ENCODE results near the gene TMEM222.

Gene TMEM222

DNA sequence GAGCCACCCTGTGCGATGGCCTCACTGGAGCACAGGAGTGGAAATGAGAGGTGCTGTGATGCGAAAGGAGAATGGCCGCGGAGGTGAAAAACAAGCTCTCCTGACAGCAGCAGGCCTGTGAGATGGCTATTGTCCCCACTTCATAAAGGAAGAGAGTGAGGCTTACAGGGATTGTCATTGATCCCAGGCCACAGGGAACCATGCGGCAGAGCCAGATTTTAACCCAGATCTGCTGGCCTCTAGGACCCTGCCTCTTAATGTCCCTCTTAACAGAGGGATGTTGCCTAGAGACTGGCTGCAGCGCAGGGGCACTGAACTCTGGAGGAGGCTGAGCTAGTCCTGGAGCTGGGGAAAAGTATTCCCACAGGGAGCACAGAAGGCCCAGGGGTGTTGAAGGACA, 16.8 kb downstream of the TMEM222 start:
- Histone ChIP-seq H3K27ac (ENCODE audit: low read length) (no peak overlapping the region), H3K4me2 (ENCODE audit: insufficient read depth, low read length) (no peak overlapping the region), H3K4me3 (ENCODE audit: low read depth in 1 of 2, low read length in 2 of 2) (no peak overlapping the region), H4K20me1 (ENCODE audit: insufficient read depth, low read length) (no peaks in the 10 kb centered on the region; the same call in 1 of the 2 replicates), H3K27me3 (ENCODE audit: insufficient read depth, low read length, poor library complexity) (no peaks in the 10 kb centered on the region), H2AFZ (ENCODE audit: low read depth, low read length) (no peak overlapping the region), H3K9ac (ENCODE audit: low read depth, low read length) (no peak overlapping the region), H3K79me2 (ENCODE audit: insufficient read depth, low read length) (no peaks in the 10 kb centered on the region), H3K36me3 (ENCODE audit: insufficient read depth, low read length) (peaks cover 35% of the 10 kb centered on the region), H3K9me3 (ENCODE audit: insufficient read depth, low read length, severe bottlenecking) (no peaks in the 10 kb centered on the region), H3K4me1 (ENCODE audit: insufficient read depth, low read length) (peaks cover 8% of the 10 kb centered on the region)
- ATAC-seq (ENCODE audit: insufficient read depth, low read depth) (no peak), DNase-seq (no peak)
- TF ChIP-seq, protein P1, sequence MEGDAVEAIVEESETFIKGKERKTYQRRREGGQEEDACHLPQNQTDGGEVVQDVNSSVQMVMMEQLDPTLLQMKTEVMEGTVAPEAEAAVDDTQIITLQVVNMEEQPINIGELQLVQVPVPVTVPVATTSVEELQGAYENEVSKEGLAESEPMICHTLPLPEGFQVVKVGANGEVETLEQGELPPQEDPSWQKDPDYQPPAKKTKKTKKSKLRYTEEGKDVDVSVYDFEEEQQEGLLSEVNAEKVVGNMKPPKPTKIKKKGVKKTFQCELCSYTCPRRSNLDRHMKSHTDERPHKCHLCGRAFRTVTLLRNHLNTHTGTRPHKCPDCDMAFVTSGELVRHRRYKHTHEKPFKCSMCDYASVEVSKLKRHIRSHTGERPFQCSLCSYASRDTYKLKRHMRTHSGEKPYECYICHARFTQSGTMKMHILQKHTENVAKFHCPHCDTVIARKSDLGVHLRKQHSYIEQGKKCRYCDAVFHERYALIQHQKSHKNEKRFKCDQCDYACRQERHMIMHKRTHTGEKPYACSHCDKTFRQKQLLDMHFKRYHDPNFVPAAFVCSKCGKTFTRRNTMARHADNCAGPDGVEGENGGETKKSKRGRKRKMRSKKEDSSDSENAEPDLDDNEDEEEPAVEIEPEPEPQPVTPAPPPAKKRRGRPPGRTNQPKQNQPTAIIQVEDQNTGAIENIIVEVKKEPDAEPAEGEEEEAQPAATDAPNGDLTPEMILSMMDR (IDR thresholded peaks at IDR 0.05; ENCODE audit: borderline replicate concordance, extremely low read depth, low read length, poor library complexity, severe bottlenecking) = no peak
- no peak for TF ChIP-seq EZH2 (IDR thresholded peaks at IDR 0.05; ENCODE audit: borderline replicate concordance, low read depth, low read length, severe bottlenecking)

DNA sequence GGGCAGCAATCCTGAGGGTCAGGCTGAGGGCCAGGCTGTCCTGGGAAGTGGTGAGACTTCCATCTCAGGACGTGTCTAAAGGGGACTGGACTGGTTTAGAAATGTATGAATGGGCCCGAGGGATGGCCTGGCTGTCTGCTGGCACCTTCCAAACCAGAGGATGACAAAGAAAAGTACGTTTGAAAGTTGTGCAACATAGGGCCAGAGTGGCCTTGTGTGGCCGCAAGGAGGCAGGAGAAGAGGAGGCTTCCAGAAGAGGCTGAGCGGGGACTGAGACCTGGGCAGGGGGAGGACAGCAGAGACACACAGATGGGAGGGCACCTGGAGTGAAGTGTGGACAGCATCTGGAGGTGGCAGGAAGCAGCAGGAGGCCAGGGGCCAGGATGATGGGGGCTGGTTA, 17.2 kb downstream of the TMEM222 start:
- Histone ChIP-seq H4K20me1 (ENCODE audit: insufficient read depth, low read length) (no peaks in the 10 kb centered on the region; the same call in 1 of the 2 replicates), H3K4me3 (ENCODE audit: low read depth in 1 of 2, low read length in 2 of 2) (no peak overlapping the region), H3K4me1 (ENCODE audit: insufficient read depth, low read length) (peaks cover 9% of the 10 kb centered on the region), H3K36me3 (ENCODE audit: insufficient read depth, low read length) (peaks cover 31% of the 10 kb centered on the region), H2AFZ (ENCODE audit: low read depth, low read length) (no peak overlapping the region), H3K27ac (ENCODE audit: low read length) (no peak overlapping the region), H3K9me3 (ENCODE audit: insufficient read depth, low read length, severe bottlenecking) (no peaks in the 10 kb centered on the region), H3K4me2 (ENCODE audit: insufficient read depth, low read length) (no peak overlapping the region), H3K79me2 (ENCODE audit: insufficient read depth, low read length) (no peaks in the 10 kb centered on the region), H3K9ac (ENCODE audit: low read depth, low read length) (no peak overlapping the region), H3K27me3 (ENCODE audit: insufficient read depth, low read length, poor library complexity) (no peaks in the 10 kb centered on the region)
- no peak for TF ChIP-seq EZH2 (IDR thresholded peaks at IDR 0.05; ENCODE audit: borderline replicate concordance, low read depth, low read length, severe bottlenecking)
- TF ChIP-seq, protein P1 (IDR thresholded peaks at IDR 0.05; ENCODE audit: borderline replicate concordance, extremely low read depth, low read length, poor library complexity, severe bottlenecking) = no peak
- DNase-seq = no peak
- ATAC-seq (ENCODE audit: insufficient read depth, low read depth) = no peak

DNA sequence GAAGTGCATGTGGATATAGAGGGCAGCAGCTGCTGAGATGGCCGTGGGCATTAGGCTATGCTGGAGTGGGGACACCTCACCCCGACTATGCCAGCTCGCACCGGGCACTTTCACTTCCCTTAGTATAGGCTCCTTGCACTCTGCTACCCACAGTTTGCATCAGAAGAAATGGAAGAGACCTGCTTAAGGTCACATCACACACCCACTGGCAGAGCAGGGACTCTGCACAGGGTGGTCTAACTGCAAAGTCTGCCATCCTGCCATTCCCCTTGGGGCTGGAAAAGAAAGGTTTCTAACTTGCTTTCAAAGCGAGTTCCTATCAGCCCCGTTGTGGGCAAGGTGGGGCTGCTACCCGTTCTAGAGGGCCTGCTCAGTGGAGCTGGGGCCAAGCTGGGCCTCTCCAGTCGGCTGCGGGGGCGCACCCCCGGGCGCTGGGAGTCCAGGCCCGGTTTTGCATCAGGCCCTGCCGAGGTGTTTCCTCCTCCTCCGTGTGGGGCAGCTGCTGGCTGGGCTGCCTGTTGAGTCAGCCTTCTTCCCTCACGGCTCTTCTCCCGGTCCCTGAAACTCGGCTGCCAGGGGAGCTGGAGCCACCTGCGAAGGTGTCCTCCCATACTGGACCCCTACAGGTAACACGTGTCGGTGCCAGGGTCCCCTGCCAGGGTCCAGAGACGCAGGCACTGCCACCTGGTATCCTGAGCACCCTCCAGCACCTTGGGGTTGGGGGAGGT, 19.7 kb downstream of the TMEM222 start, which contains the start of gene SYTL1:
SYTL1 (plus strand) TSS at position 498 of the 728 bp plus-strand sequence. CDS start 3,313 bp downstream, outside the sequence.
- Histone ChIP-seq H3K4me1 (ENCODE audit: insufficient read depth, low read length) (peaks cover 9% of the 10 kb centered on the region), H3K79me2 (ENCODE audit: insufficient read depth, low read length) (no peaks in the 10 kb centered on the region), H3K27me3 (ENCODE audit: insufficient read depth, low read length, poor library complexity) (no peaks in the 10 kb centered on the region), H2AFZ (ENCODE audit: low read depth, low read length) (no peak within 1 kb of the TSS), H3K36me3 (ENCODE audit: insufficient read depth, low read length) (peaks cover 6% of the 10 kb centered on the region), H3K27ac (ENCODE audit: low read length) (no peak within 1 kb of the TSS), H3K4me3 (ENCODE audit: low read depth in 1 of 2, low read length in 2 of 2) (no peak within 1 kb of the TSS), H4K20me1 (ENCODE audit: insufficient read depth, low read length) (no peaks in the 10 kb centered on the region), H3K4me2 (ENCODE audit: insufficient read depth, low read length) (no peak within 1 kb of the TSS), H3K9ac (ENCODE audit: low read depth, low read length) (no peak within 1 kb of the TSS), H3K9me3 (ENCODE audit: insufficient read depth, low read length, severe bottlenecking) (no peaks in the 10 kb centered on the region)
- ATAC-seq (ENCODE audit: insufficient read depth, low read depth) (peak; percentile 68), DNase-seq (peak; percentile 62)
- no peak for TF ChIP-seq EZH2 (IDR thresholded peaks at IDR 0.05; ENCODE audit: borderline replicate concordance, low read depth, low read length, severe bottlenecking)
- TF ChIP-seq, protein P1 (IDR thresholded peaks at IDR 0.05; ENCODE audit: borderline replicate concordance, extremely low read depth, low read length, poor library complexity, severe bottlenecking) = no peak
